ENCODE measurements around the gene KCNF1. TPM values are rescaled to one million over a fixed set of nuclear protein-coding genes. Genes with fewer than 3 reads are reported as not detected.

The KCNF1 gene
- total RNA-seq, 1 donor from 2014 or later = 0.83 TPM

DNA sequence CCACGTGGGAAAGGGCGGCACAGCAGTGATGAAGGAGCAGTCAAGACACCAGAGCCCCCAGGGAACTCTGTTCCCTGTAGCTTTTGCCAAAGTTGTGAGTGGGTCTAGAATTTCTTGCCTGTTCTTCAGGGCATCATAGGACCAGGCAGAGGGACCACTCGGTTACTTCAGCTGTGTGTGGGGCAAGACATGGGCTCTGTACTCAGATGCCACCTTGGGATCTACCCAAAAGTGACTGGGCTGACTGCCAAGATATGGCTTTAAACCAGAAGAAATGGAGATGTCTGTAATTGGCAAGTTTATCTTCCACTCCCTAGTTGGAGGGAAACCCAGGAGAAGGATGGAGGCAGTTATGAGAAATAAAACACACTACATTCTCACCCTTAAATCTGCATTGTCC lies 29.6 kb downstream of the KCNF1 start:
- H3K27ac Mint-ChIP-seq = no peak overlapping the region
- peaks cover 9% of the 10 kb centered on the region for H3K9me3 Mint-ChIP-seq
- H3K4me1 Mint-ChIP-seq = no peaks in the 10 kb centered on the region
- TF ChIP-seq, protein P1, sequence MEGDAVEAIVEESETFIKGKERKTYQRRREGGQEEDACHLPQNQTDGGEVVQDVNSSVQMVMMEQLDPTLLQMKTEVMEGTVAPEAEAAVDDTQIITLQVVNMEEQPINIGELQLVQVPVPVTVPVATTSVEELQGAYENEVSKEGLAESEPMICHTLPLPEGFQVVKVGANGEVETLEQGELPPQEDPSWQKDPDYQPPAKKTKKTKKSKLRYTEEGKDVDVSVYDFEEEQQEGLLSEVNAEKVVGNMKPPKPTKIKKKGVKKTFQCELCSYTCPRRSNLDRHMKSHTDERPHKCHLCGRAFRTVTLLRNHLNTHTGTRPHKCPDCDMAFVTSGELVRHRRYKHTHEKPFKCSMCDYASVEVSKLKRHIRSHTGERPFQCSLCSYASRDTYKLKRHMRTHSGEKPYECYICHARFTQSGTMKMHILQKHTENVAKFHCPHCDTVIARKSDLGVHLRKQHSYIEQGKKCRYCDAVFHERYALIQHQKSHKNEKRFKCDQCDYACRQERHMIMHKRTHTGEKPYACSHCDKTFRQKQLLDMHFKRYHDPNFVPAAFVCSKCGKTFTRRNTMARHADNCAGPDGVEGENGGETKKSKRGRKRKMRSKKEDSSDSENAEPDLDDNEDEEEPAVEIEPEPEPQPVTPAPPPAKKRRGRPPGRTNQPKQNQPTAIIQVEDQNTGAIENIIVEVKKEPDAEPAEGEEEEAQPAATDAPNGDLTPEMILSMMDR (IDR thresholded peaks at IDR 0.05; ENCODE audit: unreplicated experiment) = no peak
- no peaks in the 10 kb centered on the region for H3K36me3 Mint-ChIP-seq
- no peak for DNase-seq (ENCODE audit: low spot score in 2 of 2, unreplicated experiment in 2 of 2)
- no peak overlapping the region for H3K4me3 Mint-ChIP-seq
- peaks cover 37% of the 10 kb centered on the region for H3K27me3 Mint-ChIP-seq (ENCODE audit: low read depth)

DNA sequence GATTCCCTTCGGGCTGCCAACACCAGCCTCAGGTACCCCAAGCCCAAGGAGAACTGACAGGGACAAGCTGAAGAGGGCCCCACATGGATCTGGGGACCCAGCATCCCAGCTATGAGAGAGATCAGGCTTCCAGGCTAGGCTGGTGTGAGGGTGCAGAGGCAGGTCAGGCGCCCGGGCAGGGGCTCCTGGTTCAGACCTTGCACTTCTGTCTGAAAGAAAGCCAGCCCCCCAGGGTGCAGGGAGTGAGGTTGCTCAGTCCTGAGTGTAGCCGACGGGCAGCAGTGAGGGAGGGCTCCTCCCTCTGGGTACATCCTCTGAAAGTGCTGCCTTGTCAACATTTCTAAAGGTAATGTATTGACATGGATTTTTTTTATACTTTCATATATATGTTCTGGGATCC lies 33.1 kb downstream of the KCNF1 start:
- peaks cover 41% of the 10 kb centered on the region for H3K27me3 Mint-ChIP-seq (ENCODE audit: low read depth)
- H3K36me3 Mint-ChIP-seq = no peaks in the 10 kb centered on the region
- no peak overlapping the region for H3K4me3 Mint-ChIP-seq
- no peak overlapping the region for H3K27ac Mint-ChIP-seq
- peaks cover 4% of the 10 kb centered on the region for H3K9me3 Mint-ChIP-seq
- TF ChIP-seq, protein P1 (IDR thresholded peaks at IDR 0.05; ENCODE audit: unreplicated experiment) = no peak
- H3K4me1 Mint-ChIP-seq = no peaks in the 10 kb centered on the region
- no peak for DNase-seq (ENCODE audit: low spot score in 2 of 2, unreplicated experiment in 2 of 2)

GRCh38 chr2:10946394-10946793 lies 34.7 kb downstream of the KCNF1 start:
- Mint-ChIP-seq H3K36me3 (no peaks in the 10 kb centered on the region), H3K4me3 (no peak overlapping the region), H3K27me3 (ENCODE audit: low read depth) (peaks cover 37% of the 10 kb centered on the region), H3K4me1 (no peaks in the 10 kb centered on the region), H3K27ac (no peak overlapping the region), H3K9me3 (peaks cover 14% of the 10 kb centered on the region)
- no peak for DNase-seq (ENCODE audit: low spot score in 2 of 2, unreplicated experiment in 2 of 2)
- TF ChIP-seq, protein P1 (IDR thresholded peaks at IDR 0.05; ENCODE audit: unreplicated experiment) = no peak

GRCh38 chr2:10947005-10947440 lies 35.3 kb downstream of the KCNF1 start:
- H3K4me3 Mint-ChIP-seq = no peak overlapping the region
- H3K4me1 Mint-ChIP-seq = no peaks in the 10 kb centered on the region
- no peaks in the 10 kb centered on the region for H3K36me3 Mint-ChIP-seq
- no peak overlapping the region for H3K27ac Mint-ChIP-seq
- H3K27me3 Mint-ChIP-seq (ENCODE audit: low read depth) = peaks cover 39% of the 10 kb centered on the region
- no peak for DNase-seq (ENCODE audit: low spot score in 2 of 2, unreplicated experiment in 2 of 2)
- peaks cover 14% of the 10 kb centered on the region for H3K9me3 Mint-ChIP-seq
- TF ChIP-seq, protein P1 (IDR thresholded peaks at IDR 0.05; ENCODE audit: unreplicated experiment) = no peak

GRCh38 chr2:10947446-10948187 lies 35.9 kb downstream of the KCNF1 start:
- Mint-ChIP-seq H3K4me3 (no peak overlapping the region), H3K4me1 (no peaks in the 10 kb centered on the region), H3K27me3 (ENCODE audit: low read depth) (peaks cover 39% of the 10 kb centered on the region), H3K9me3 (peaks cover 14% of the 10 kb centered on the region), H3K36me3 (no peaks in the 10 kb centered on the region), H3K27ac (no peak overlapping the region)
- DNase-seq (ENCODE audit: low spot score in 2 of 2, unreplicated experiment in 2 of 2) = no peak
- TF ChIP-seq, protein P1 (IDR thresholded peaks at IDR 0.05; ENCODE audit: unreplicated experiment) = no peak
